ENCODE measurements around the gene EIF3K.

DNA sequence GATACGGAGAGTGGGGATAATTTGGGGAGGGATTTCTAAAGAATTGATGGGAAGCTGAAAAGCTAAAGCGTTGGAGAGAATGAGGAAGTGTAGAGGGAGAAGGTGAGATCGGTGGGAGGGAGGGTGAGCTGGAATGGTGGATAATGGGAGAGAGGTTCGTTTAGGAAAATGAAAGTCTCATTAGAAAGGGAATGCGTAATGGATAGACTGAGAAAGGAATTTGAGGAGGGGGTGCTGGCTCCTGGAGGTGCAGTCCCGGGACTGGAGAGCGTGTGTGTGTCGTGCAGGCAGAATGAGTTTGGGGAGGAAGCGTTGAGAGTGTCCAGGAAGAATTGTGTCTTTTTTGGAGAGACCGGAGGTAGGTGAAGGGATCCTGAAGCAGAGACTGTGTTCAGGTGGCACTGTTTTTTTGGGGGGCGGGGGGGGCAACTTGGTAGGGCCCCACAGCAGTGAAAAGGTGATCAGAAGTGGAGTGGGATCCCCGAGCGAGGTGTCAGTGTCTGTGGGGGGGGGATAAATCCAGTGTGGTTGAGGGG is 29.8 kb downstream of the EIF3K start:
- TF ChIP-seq, protein P1, sequence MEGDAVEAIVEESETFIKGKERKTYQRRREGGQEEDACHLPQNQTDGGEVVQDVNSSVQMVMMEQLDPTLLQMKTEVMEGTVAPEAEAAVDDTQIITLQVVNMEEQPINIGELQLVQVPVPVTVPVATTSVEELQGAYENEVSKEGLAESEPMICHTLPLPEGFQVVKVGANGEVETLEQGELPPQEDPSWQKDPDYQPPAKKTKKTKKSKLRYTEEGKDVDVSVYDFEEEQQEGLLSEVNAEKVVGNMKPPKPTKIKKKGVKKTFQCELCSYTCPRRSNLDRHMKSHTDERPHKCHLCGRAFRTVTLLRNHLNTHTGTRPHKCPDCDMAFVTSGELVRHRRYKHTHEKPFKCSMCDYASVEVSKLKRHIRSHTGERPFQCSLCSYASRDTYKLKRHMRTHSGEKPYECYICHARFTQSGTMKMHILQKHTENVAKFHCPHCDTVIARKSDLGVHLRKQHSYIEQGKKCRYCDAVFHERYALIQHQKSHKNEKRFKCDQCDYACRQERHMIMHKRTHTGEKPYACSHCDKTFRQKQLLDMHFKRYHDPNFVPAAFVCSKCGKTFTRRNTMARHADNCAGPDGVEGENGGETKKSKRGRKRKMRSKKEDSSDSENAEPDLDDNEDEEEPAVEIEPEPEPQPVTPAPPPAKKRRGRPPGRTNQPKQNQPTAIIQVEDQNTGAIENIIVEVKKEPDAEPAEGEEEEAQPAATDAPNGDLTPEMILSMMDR (IDR thresholded peaks at IDR 0.05; ENCODE audit: low read length): no peak
- no peak for TF ChIP-seq EZH2phosphoT487 (IDR thresholded peaks at IDR 0.05; ENCODE audit: low read length)
